Neural cell (in vitro differentiated cells): ENCODE measurements around the gene MYO1H.

Experiments
- EP300 ChIP-seq: fragments of 450-650 bp; conservative IDR thresholded peaks from 2 replicates; pipeline ENCODE4 v1.6.1; 2014; ENCODE audit warnings: antibody characterized with exemption, mild to moderate bottlenecking, moderate library complexity; ENCODE audit not compliant: poor library complexity, severe bottlenecking
- EZH2 ChIP-seq: fragments of 200-600, 300-800 bp; shearing (Covaris generic), sonication (generic); IDR thresholded peaks from 2 replicates; pipeline ENCODE4 v1.6.1; 2014; ENCODE audit warnings: antibody characterized with exemption, low read length, borderline replicate concordance, mild to moderate bottlenecking; ENCODE audit not compliant: insufficient read depth, poor library complexity, severe bottlenecking
- MXI1 ChIP-seq: fragments of 450-650 bp; conservative IDR thresholded peaks from 2 replicates; pipeline ENCODE4 v1.6.1; 2014; ENCODE audit warnings: antibody characterized with exemption, mild to moderate bottlenecking; ENCODE audit not compliant: poor library complexity, severe bottlenecking
- POLR2AphosphoS5 ChIP-seq: IDR thresholded peaks from 2 replicates; pipeline ENCODE4 v1.6.1; 2012
- REST ChIP-seq: IDR thresholded peaks from 2 replicates; pipeline ENCODE4 v1.6.1; 2012; ENCODE audit warnings: borderline replicate concordance
- TAF1 ChIP-seq: IDR thresholded peaks from 2 replicates; pipeline ENCODE4 v1.6.1; 2012; ENCODE audit warnings: low read depth
- TF ChIP-seq, protein P1 (sequence below): fragments of 450-650 bp; IDR thresholded peaks from 2 replicates; pipeline ENCODE4 v1.5.1; 2014; ENCODE audit warnings: antibody characterized with exemption, mild to moderate bottlenecking, moderate library complexity; ENCODE audit not compliant: poor library complexity, severe bottlenecking

- TF ChIP-seq, protein P1, sequence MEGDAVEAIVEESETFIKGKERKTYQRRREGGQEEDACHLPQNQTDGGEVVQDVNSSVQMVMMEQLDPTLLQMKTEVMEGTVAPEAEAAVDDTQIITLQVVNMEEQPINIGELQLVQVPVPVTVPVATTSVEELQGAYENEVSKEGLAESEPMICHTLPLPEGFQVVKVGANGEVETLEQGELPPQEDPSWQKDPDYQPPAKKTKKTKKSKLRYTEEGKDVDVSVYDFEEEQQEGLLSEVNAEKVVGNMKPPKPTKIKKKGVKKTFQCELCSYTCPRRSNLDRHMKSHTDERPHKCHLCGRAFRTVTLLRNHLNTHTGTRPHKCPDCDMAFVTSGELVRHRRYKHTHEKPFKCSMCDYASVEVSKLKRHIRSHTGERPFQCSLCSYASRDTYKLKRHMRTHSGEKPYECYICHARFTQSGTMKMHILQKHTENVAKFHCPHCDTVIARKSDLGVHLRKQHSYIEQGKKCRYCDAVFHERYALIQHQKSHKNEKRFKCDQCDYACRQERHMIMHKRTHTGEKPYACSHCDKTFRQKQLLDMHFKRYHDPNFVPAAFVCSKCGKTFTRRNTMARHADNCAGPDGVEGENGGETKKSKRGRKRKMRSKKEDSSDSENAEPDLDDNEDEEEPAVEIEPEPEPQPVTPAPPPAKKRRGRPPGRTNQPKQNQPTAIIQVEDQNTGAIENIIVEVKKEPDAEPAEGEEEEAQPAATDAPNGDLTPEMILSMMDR = no peak
- TF ChIP-seq TAF1 (no peak), EZH2 (no peak), POLR2AphosphoS5 (no peak), EP300 (no peak), REST (no peak), MXI1 (no peak)
These were observed 110.4 kb downstream of the MYO1H start for GRCh38 chr12:109458086-109458485.
